Neural cell (in vitro differentiated cells): ENCODE results near the gene TMEM11. TPM values are rescaled to one million over a fixed set of nuclear protein-coding genes. Genes with fewer than 3 reads are reported as not detected.

Source experiments
- H2AFZ ChIP-seq: fragments of 200-600, 300-800 bp; sonication (generic), shearing (Covaris generic); 2 replicates; pipeline ENCODE4 v1.6.0; 2014; ENCODE audit warnings: low read depth, mild to moderate bottlenecking, antibody characterized with exemption, low read length, moderate library complexity
- H3F3A ChIP-seq: fragments of 200-600 bp; shearing (Covaris generic); 2 replicates; pipeline ENCODE4 v1.6.1; 2016; ENCODE audit warnings: mild to moderate bottlenecking, moderate library complexity, mixed read lengths, antibody characterized with exemption, low read length; ENCODE audit not compliant: insufficient read depth, poor library complexity, severe bottlenecking
- H3K27ac ChIP-seq: fragments of 200-600, 300-800 bp; sonication (generic), shearing (Covaris generic); 2 replicates; pipeline ENCODE4 v1.5.1; 2014; ENCODE audit warnings: mild to moderate bottlenecking, low read length, moderate library complexity
- H3K27me3 ChIP-seq: fragments of 300-800, 200-600 bp; sonication (generic), shearing (Covaris generic); 2 replicates; pipeline ENCODE4 v1.6.0; 2014; ENCODE audit warnings: mild to moderate bottlenecking, low read depth, low read length, moderate library complexity; ENCODE audit not compliant: insufficient read depth
- H3K36me3 ChIP-seq: fragments of 300-800, 200-600 bp; sonication (generic), shearing (Covaris generic); 2 replicates; pipeline ENCODE4 v1.5.1; 2014; ENCODE audit warnings: mild to moderate bottlenecking, antibody characterized with exemption, low read length, moderate library complexity; ENCODE audit not compliant: insufficient read depth
- H3K4me2 ChIP-seq: fragments of 300-800, 200-600 bp; sonication (generic), shearing (Covaris generic); 2 replicates; pipeline ENCODE4 v1.6.0; 2014; ENCODE audit warnings: mild to moderate bottlenecking, low read length
- H3K4me3 ChIP-seq: fragments of 300-800, 200-600 bp; sonication (generic), shearing (Covaris generic); 2 replicates; pipeline ENCODE4 v1.5.1; 2014; ENCODE audit warnings: mild to moderate bottlenecking, low read length, moderate library complexity
- H3K79me2 ChIP-seq: fragments of 200-600 bp; shearing (Covaris generic); replicated peaks from 2 replicates; pipeline ENCODE4 v1.6.0; 2014; ENCODE audit warnings: mild to moderate bottlenecking, low read length, moderate library complexity; ENCODE audit not compliant: insufficient read depth
- H3K9ac ChIP-seq: fragments of 300-800, 200-600 bp; sonication (generic), shearing (Covaris generic); 2 replicates; pipeline ENCODE4 v1.6.1; 2016; ENCODE audit warnings: mild to moderate bottlenecking, low read length, mixed read lengths
- H3K9me2 ChIP-seq: fragments of 200-600 bp; shearing (Covaris generic); 2 replicates; pipeline ENCODE4 v1.6.1; 2016; ENCODE audit warnings: mild to moderate bottlenecking, low read length, mixed read lengths; ENCODE audit not compliant: insufficient read depth
- H3K9me3 ChIP-seq: fragments of 200-600, 300-800 bp; sonication (generic), shearing (Covaris generic); 2 replicates; pipeline ENCODE4 v1.6.1; 2016; ENCODE audit warnings: mild to moderate bottlenecking, mixed run types, low read length, moderate library complexity, mixed read lengths
- H4K20me1 ChIP-seq: fragments of 200-600 bp; shearing (Covaris generic); 2 replicates; pipeline ENCODE4 v1.6.1; 2016; ENCODE audit warnings: mild to moderate bottlenecking, mixed run types; ENCODE audit not compliant: insufficient read depth
- EP300 ChIP-seq: fragments of 450-650 bp; conservative IDR thresholded peaks from 2 replicates; pipeline ENCODE4 v1.6.1; 2014; ENCODE audit warnings: antibody characterized with exemption, mild to moderate bottlenecking, moderate library complexity; ENCODE audit not compliant: poor library complexity, severe bottlenecking
- EZH2 ChIP-seq: fragments of 200-600, 300-800 bp; shearing (Covaris generic), sonication (generic); IDR thresholded peaks from 2 replicates; pipeline ENCODE4 v1.6.1; 2014; ENCODE audit warnings: antibody characterized with exemption, low read length, borderline replicate concordance, mild to moderate bottlenecking; ENCODE audit not compliant: insufficient read depth, poor library complexity, severe bottlenecking
- MXI1 ChIP-seq: fragments of 450-650 bp; conservative IDR thresholded peaks from 2 replicates; pipeline ENCODE4 v1.6.1; 2014; ENCODE audit warnings: antibody characterized with exemption, mild to moderate bottlenecking; ENCODE audit not compliant: poor library complexity, severe bottlenecking
- POLR2AphosphoS5 ChIP-seq: IDR thresholded peaks from 2 replicates; pipeline ENCODE4 v1.6.1; 2012
- RAD21 ChIP-seq: fragments of 450-650 bp; conservative IDR thresholded peaks from 2 replicates; pipeline ENCODE4 v1.6.1; 2014; ENCODE audit warnings: antibody characterized with exemption, mild to moderate bottlenecking, moderate library complexity
- REST ChIP-seq: IDR thresholded peaks from 2 replicates; pipeline ENCODE4 v1.6.1; 2012; ENCODE audit warnings: borderline replicate concordance
- SMC3 ChIP-seq: fragments of 450-650 bp; conservative IDR thresholded peaks from 2 replicates; pipeline ENCODE4 v1.6.1; 2014; ENCODE audit warnings: antibody characterized with exemption, mild to moderate bottlenecking, moderate library complexity; ENCODE audit not compliant: poor library complexity
- TAF1 ChIP-seq: IDR thresholded peaks from 2 replicates; pipeline ENCODE4 v1.6.1; 2012; ENCODE audit warnings: low read depth
- polyA plus RNA-seq: library from polyadenylated mRNA; depleted of rRNA; stranded (reverse); fragments of >200 nt; gene quantifications from 2 replicates; pipeline ENCODE4 v1.2.3, GENCODE V29; 2014
- TF ChIP-seq, protein P1 (sequence below): fragments of 450-650 bp; IDR thresholded peaks from 2 replicates; pipeline ENCODE4 v1.5.1; 2014; ENCODE audit warnings: antibody characterized with exemption, mild to moderate bottlenecking, moderate library complexity; ENCODE audit not compliant: poor library complexity, severe bottlenecking

Gene TMEM11
- polyA plus RNA-seq, 1 donor from 2014 or later: 24.6 TPM

- no peak overlapping the region for H3K27ac ChIP-seq
- no peak overlapping the region for H3K4me2 ChIP-seq
- H4K20me1 ChIP-seq: no peaks in the 10 kb centered on the region
- H3K9me2 ChIP-seq: no peaks in the 10 kb centered on the region
- no peaks in the 10 kb centered on the region for H3K9me3 ChIP-seq
- H2AFZ ChIP-seq: no peak overlapping the region
- H3K36me3 ChIP-seq: no peaks in the 10 kb centered on the region
- no peak overlapping the region for H3K4me3 ChIP-seq
- no peaks in the 10 kb centered on the region for H3F3A ChIP-seq
- no peak for TF ChIP-seq REST
- no peak for TF ChIP-seq EZH2
- TF ChIP-seq, protein P1, sequence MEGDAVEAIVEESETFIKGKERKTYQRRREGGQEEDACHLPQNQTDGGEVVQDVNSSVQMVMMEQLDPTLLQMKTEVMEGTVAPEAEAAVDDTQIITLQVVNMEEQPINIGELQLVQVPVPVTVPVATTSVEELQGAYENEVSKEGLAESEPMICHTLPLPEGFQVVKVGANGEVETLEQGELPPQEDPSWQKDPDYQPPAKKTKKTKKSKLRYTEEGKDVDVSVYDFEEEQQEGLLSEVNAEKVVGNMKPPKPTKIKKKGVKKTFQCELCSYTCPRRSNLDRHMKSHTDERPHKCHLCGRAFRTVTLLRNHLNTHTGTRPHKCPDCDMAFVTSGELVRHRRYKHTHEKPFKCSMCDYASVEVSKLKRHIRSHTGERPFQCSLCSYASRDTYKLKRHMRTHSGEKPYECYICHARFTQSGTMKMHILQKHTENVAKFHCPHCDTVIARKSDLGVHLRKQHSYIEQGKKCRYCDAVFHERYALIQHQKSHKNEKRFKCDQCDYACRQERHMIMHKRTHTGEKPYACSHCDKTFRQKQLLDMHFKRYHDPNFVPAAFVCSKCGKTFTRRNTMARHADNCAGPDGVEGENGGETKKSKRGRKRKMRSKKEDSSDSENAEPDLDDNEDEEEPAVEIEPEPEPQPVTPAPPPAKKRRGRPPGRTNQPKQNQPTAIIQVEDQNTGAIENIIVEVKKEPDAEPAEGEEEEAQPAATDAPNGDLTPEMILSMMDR: no peak
- no peak for TF ChIP-seq RAD21
- no peak for TF ChIP-seq POLR2AphosphoS5
- TF ChIP-seq MXI1: no peak
- TF ChIP-seq SMC3: no peak
- TF ChIP-seq EP300: no peak
- no peaks in the 10 kb centered on the region for H3K27me3 ChIP-seq
- peaks cover 9% of the 10 kb centered on the region for H3K79me2 ChIP-seq
- no peak overlapping the region for H3K9ac ChIP-seq
These were observed 35.3 kb upstream of the TMEM11 start for GRCh38 chr17:21249086-21249795.

- no peak for TF ChIP-seq REST
- TF ChIP-seq TAF1: no peak
- no peak for TF ChIP-seq EP300
- TF ChIP-seq MXI1: no peak
- TF ChIP-seq, protein P1: no peak
- TF ChIP-seq RAD21: no peak
- no peak for TF ChIP-seq POLR2AphosphoS5
- no peak for TF ChIP-seq EZH2
- TF ChIP-seq SMC3: no peak
- Histone ChIP-seq H2AFZ (no peak overlapping the region), H3K9me2 (no peaks in the 10 kb centered on the region), H3F3A (no peaks in the 10 kb centered on the region), H3K4me2 (no peak overlapping the region), H3K27ac (no peak overlapping the region), H3K4me3 (no peak overlapping the region), H3K79me2 (peaks cover 9% of the 10 kb centered on the region), H3K9ac (no peak overlapping the region), H3K27me3 (no peaks in the 10 kb centered on the region), H3K36me3 (no peaks in the 10 kb centered on the region), H4K20me1 (no peaks in the 10 kb centered on the region), H3K9me3 (no peaks in the 10 kb centered on the region)
These were observed 34.5 kb upstream of the TMEM11 start for GRCh38 chr17:21248500-21248899.
